Measurements from ENCODE around the gene PXYLP1.
"Not testable (repeated sequence)": the region's sequence is repeated elsewhere in the genome, so short reads cannot be mapped to it uniquely, and the experiment has no call there.

Gene PXYLP1

GRCh38 chr3:141300426-141300825, 68.8 kb downstream of the PXYLP1 start:
- not testable (repeated sequence) for H3K4me1 ChIP-seq (ENCODE audit: control insufficient read depth, insufficient read depth, low read length, poor library complexity, severe bottlenecking); H3K36me3 ChIP-seq (ENCODE audit: control insufficient read depth, insufficient read depth, low read length); H3K9me3 ChIP-seq (ENCODE audit: control insufficient read depth, low read length); H3K4me3 ChIP-seq (ENCODE audit: extremely low read depth, insufficient read depth, low read length, poor library complexity, severe bottlenecking); H3K27ac ChIP-seq (ENCODE audit: low read depth, low read length, severe bottlenecking)
- 100% methylated on average over 3 of the region's 7 CpGs for WGBS, 2 experiments (ENCODE audit: insufficient coverage in 2 of 2)

GRCh38 chr3:141302364-141303141, 70.9 kb downstream of the PXYLP1 start:
- Histone ChIP-seq H3K27ac (ENCODE audit: low read depth, low read length, severe bottlenecking) (no peak overlapping the region), H3K4me1 (ENCODE audit: control insufficient read depth, insufficient read depth, low read length, poor library complexity, severe bottlenecking) (peaks cover 8% of the 10 kb centered on the region), H3K9me3 (ENCODE audit: control insufficient read depth, low read length) (no peaks in the 10 kb centered on the region), H3K4me3 (ENCODE audit: extremely low read depth, insufficient read depth, low read length, poor library complexity, severe bottlenecking) (no peak overlapping the region), H3K36me3 (ENCODE audit: control insufficient read depth, insufficient read depth, low read length) (no peaks in the 10 kb centered on the region)
- 85 to 87% methylated on average over 6 to 7 of the region's 7 CpGs for WGBS, 2 experiments (ENCODE audit: insufficient coverage in 2 of 2)

GRCh38 chr3:141303481-141304223, 72.0 kb downstream of the PXYLP1 start:
- H3K4me3 ChIP-seq (ENCODE audit: extremely low read depth, insufficient read depth, low read length, poor library complexity, severe bottlenecking), result no peak overlapping the region
- H3K27ac ChIP-seq (ENCODE audit: low read depth, low read length, severe bottlenecking), result no peak overlapping the region
- 84 to 87% methylated on average over 10 to 12 of the region's 13 CpGs for WGBS, 2 experiments (ENCODE audit: insufficient coverage in 2 of 2)
- H3K9me3 ChIP-seq (ENCODE audit: control insufficient read depth, low read length), result no peaks in the 10 kb centered on the region
- no peaks in the 10 kb centered on the region for H3K36me3 ChIP-seq (ENCODE audit: control insufficient read depth, insufficient read depth, low read length)
- H3K4me1 ChIP-seq (ENCODE audit: control insufficient read depth, insufficient read depth, low read length, poor library complexity, severe bottlenecking), result peaks cover 8% of the 10 kb centered on the region

GRCh38 chr3:141305436-141305835, 73.8 kb downstream of the PXYLP1 start:
- no peaks in the 10 kb centered on the region for H3K36me3 ChIP-seq (ENCODE audit: control insufficient read depth, insufficient read depth, low read length)
- no peak overlapping the region for H3K4me3 ChIP-seq (ENCODE audit: extremely low read depth, insufficient read depth, low read length, poor library complexity, severe bottlenecking)
- peaks cover 8% of the 10 kb centered on the region for H3K4me1 ChIP-seq (ENCODE audit: control insufficient read depth, insufficient read depth, low read length, poor library complexity, severe bottlenecking)
- no peak overlapping the region for H3K27ac ChIP-seq (ENCODE audit: low read depth, low read length, severe bottlenecking)
- no peaks in the 10 kb centered on the region for H3K9me3 ChIP-seq (ENCODE audit: control insufficient read depth, low read length)

GRCh38 chr3:141306276-141306675, 74.7 kb downstream of the PXYLP1 start:
- no peak overlapping the region for H3K27ac ChIP-seq (ENCODE audit: low read depth, low read length, severe bottlenecking)
- no peak overlapping the region for H3K4me3 ChIP-seq (ENCODE audit: extremely low read depth, insufficient read depth, low read length, poor library complexity, severe bottlenecking)
- H3K9me3 ChIP-seq (ENCODE audit: control insufficient read depth, low read length), result no peaks in the 10 kb centered on the region
- 78 to 95% methylated on average over 1 to 4 of the region's 5 CpGs for WGBS, 2 experiments (ENCODE audit: insufficient coverage in 2 of 2)
- H3K4me1 ChIP-seq (ENCODE audit: control insufficient read depth, insufficient read depth, low read length, poor library complexity, severe bottlenecking), result peaks cover 8% of the 10 kb centered on the region
- no peaks in the 10 kb centered on the region for H3K36me3 ChIP-seq (ENCODE audit: control insufficient read depth, insufficient read depth, low read length)

GRCh38 chr3:141306922-141307321, 75.3 kb downstream of the PXYLP1 start:
- H3K4me1 ChIP-seq (ENCODE audit: control insufficient read depth, insufficient read depth, low read length, poor library complexity, severe bottlenecking), result peaks cover 8% of the 10 kb centered on the region
- WGBS, 2 experiments (ENCODE audit: insufficient coverage in 2 of 2), result 92 to 100% methylated on average over 4 of the region's 5 CpGs
- H3K9me3 ChIP-seq (ENCODE audit: control insufficient read depth, low read length), result no peaks in the 10 kb centered on the region
- H3K36me3 ChIP-seq (ENCODE audit: control insufficient read depth, insufficient read depth, low read length), result no peaks in the 10 kb centered on the region
- H3K4me3 ChIP-seq (ENCODE audit: extremely low read depth, insufficient read depth, low read length, poor library complexity, severe bottlenecking), result no peak overlapping the region
- no peak overlapping the region for H3K27ac ChIP-seq (ENCODE audit: low read depth, low read length, severe bottlenecking)

GRCh38 chr3:141307351-141308059, 75.9 kb downstream of the PXYLP1 start:
- H3K27ac ChIP-seq (ENCODE audit: low read depth, low read length, severe bottlenecking), result no peak overlapping the region
- 93 to 95% methylated on average over 8 to 15 of the region's 16 CpGs for WGBS, 2 experiments (ENCODE audit: insufficient coverage in 2 of 2)
- no peaks in the 10 kb centered on the region for H3K36me3 ChIP-seq (ENCODE audit: control insufficient read depth, insufficient read depth, low read length)
- no peak overlapping the region for H3K4me3 ChIP-seq (ENCODE audit: extremely low read depth, insufficient read depth, low read length, poor library complexity, severe bottlenecking)
- H3K9me3 ChIP-seq (ENCODE audit: control insufficient read depth, low read length), result no peaks in the 10 kb centered on the region
- H3K4me1 ChIP-seq (ENCODE audit: control insufficient read depth, insufficient read depth, low read length, poor library complexity, severe bottlenecking), result peaks cover 7% of the 10 kb centered on the region

GRCh38 chr3:141308588-141309218, 77.1 kb downstream of the PXYLP1 start:
- H3K4me1 ChIP-seq (ENCODE audit: control insufficient read depth, insufficient read depth, low read length, poor library complexity, severe bottlenecking), result no peaks in the 10 kb centered on the region
- 51 to 75% methylated on average over 8 to 11 of the region's 13 CpGs for WGBS, 2 experiments (ENCODE audit: insufficient coverage in 2 of 2)
- no peak overlapping the region for H3K4me3 ChIP-seq (ENCODE audit: extremely low read depth, insufficient read depth, low read length, poor library complexity, severe bottlenecking)
- no peaks in the 10 kb centered on the region for H3K36me3 ChIP-seq (ENCODE audit: control insufficient read depth, insufficient read depth, low read length)
- no peak overlapping the region for H3K27ac ChIP-seq (ENCODE audit: low read depth, low read length, severe bottlenecking)
- H3K9me3 ChIP-seq (ENCODE audit: control insufficient read depth, low read length), result no peaks in the 10 kb centered on the region

GRCh38 chr3:141311170-141311495, 79.5 kb downstream of the PXYLP1 start:
- WGBS, 2 experiments (ENCODE audit: insufficient coverage in 2 of 2), result 28 to 45% methylated on average over 8 to 13 of the region's 13 CpGs
- no peak overlapping the region for H3K27ac ChIP-seq (ENCODE audit: low read depth, low read length, severe bottlenecking)
- H3K9me3 ChIP-seq (ENCODE audit: control insufficient read depth, low read length), result no peaks in the 10 kb centered on the region
- H3K36me3 ChIP-seq (ENCODE audit: control insufficient read depth, insufficient read depth, low read length), result no peaks in the 10 kb centered on the region
- H3K4me3 ChIP-seq (ENCODE audit: extremely low read depth, insufficient read depth, low read length, poor library complexity, severe bottlenecking), result peak overlapping the region; percentile 82
- no peaks in the 10 kb centered on the region for H3K4me1 ChIP-seq (ENCODE audit: control insufficient read depth, insufficient read depth, low read length, poor library complexity, severe bottlenecking)

GRCh38 chr3:141311496-141312353, 80.1 kb downstream of the PXYLP1 start:
- 2 to 4% methylated on average over 38 to 40 of the region's 43 CpGs for WGBS, 2 experiments (ENCODE audit: insufficient coverage in 2 of 2)
- Histone ChIP-seq H3K36me3 (ENCODE audit: control insufficient read depth, insufficient read depth, low read length) (no peaks in the 10 kb centered on the region), H3K9me3 (ENCODE audit: control insufficient read depth, low read length) (no peaks in the 10 kb centered on the region), H3K4me3 (ENCODE audit: extremely low read depth, insufficient read depth, low read length, poor library complexity, severe bottlenecking) (peak overlapping the region; percentile 82), H3K27ac (ENCODE audit: low read depth, low read length, severe bottlenecking) (peak overlapping the region; percentile 62), H3K4me1 (ENCODE audit: control insufficient read depth, insufficient read depth, low read length, poor library complexity, severe bottlenecking) (no peaks in the 10 kb centered on the region)

Measured in mesodermal cell (in vitro differentiated cells).